GM10266 (cell line): Measurements from ENCODE around the gene ZBTB12.
"Not testable (repeated sequence)": the region's sequence is repeated elsewhere in the genome, so short reads cannot be mapped to it uniquely, and the experiment has no call there.

Experiments
- DNase-seq: peaks from one replicate; pipeline ENCODE4 v3.0.0; 2012; ENCODE audit errors: extremely low spot score
- TF ChIP-seq, protein P1 (sequence below): IDR thresholded peaks from 2 replicates; pipeline ENCODE4 v1.5.1; 2012; ENCODE audit warnings: mild to moderate bottlenecking, low read depth; ENCODE audit not compliant: control insufficient read depth, insufficient read depth; ENCODE audit errors: missing control alignments

Gene ZBTB12

DNA sequence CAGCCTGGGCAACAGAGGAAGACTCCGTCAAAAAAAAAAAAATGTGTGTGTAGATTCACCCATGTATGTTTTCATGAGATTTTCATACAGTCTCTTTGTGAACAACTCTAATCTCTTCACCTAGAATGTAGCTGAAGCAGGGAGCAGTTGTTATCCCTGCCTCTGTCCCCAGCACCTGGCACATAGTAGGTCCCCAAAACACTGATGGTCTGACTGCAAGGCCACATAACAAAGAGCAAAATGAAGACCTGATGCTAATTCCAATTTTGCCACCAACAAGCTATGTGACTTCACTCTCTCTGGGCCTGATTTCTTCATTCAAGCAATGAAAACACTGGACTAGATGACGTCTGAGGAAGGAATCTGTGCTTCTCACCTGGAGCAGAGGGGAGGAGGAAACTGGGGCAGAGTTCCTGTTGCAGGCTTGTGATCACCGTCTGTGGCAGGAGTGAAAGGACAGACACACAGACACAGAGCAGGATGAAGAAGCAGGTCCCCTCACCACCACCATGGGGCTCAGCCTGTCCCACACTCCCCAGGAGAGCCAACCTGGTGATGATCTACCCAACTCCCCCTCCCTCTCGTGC lies 27.7 kb downstream of the ZBTB12 start:
- no peak for DNase-seq
- TF ChIP-seq, protein P1, sequence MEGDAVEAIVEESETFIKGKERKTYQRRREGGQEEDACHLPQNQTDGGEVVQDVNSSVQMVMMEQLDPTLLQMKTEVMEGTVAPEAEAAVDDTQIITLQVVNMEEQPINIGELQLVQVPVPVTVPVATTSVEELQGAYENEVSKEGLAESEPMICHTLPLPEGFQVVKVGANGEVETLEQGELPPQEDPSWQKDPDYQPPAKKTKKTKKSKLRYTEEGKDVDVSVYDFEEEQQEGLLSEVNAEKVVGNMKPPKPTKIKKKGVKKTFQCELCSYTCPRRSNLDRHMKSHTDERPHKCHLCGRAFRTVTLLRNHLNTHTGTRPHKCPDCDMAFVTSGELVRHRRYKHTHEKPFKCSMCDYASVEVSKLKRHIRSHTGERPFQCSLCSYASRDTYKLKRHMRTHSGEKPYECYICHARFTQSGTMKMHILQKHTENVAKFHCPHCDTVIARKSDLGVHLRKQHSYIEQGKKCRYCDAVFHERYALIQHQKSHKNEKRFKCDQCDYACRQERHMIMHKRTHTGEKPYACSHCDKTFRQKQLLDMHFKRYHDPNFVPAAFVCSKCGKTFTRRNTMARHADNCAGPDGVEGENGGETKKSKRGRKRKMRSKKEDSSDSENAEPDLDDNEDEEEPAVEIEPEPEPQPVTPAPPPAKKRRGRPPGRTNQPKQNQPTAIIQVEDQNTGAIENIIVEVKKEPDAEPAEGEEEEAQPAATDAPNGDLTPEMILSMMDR, result no peak

DNA sequence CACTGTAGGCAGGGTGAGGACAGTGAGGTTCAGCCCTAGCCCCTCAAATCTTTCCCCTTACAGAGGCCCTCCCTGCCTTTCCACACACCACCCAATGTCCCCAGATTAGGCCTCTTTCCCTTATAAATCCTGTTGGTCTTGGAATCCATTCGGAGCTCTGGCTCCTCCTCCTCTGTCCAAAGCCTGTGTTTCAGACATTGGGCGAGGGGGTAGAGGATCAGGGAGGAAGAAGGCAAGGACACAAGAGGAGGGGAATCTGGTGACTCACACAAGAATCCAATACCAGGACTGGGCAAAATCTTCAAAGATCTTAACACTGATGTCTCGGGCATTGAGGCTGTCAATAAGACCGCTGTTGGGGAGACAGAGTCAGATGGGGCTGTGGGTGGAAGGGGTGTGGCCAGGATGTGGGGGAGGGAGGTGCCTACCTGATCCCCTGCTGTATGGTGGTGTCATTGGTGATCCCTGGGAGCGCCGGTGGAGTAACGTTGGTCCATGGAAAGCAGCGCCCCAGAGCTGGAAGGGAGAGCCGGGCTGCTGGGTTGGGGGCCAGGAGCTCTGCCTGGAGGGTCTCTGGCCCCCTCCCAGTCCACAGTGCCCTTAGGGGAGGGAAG lies 30.7 kb downstream of the ZBTB12 start:
- TF ChIP-seq, protein P1, result no peak
- DNase-seq, result no peak

DNA sequence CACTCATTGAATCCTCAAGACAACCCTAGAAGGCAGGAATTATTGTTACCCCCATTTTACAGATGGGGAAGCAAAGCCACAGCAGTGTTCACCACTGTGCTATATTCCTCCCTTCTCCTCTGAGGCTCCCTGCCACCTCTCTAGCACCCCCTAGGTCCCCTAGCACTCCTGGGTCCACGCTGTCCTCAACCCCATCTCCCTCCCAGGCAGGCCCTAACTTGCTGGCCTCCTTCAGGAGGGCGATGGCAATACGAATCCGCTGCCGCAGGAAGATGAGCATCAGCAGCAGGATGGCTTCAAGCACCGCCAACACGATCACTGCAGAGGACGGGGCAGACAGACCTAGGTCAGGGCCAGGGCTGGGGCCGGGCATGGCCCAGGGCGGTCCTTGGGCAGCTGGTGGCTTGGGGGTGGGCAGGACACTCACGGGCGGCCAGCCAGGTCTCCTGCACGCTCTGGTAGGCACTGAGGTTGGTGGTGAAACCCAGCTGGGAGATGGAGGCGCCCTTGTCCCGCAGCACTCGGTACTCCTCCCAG lies 31.4 kb downstream of the ZBTB12 start:
- TF ChIP-seq, protein P1, result no peak
- DNase-seq, result no peak

DNA sequence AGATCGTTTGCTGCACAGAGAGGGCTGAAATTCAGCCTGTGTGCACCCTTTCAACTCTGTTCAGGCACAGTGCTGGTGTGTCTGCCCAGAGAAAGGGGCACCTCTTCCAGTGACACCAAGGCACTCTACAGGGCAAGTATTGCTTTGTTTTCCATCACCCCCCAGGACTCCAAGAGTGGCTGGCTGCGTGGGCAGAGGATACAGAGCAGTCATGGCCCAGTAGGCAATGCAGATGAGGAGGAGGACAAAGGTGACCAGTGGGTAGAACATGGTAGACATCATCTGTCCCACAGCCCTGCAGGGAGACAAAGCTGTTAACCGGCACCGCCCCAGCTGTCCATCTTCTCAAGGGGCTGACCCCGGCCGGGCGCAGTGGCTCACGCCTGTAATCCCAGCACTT lies 32.5 kb downstream of the ZBTB12 start:
- no peak for DNase-seq
- TF ChIP-seq, protein P1, result no peak

DNA sequence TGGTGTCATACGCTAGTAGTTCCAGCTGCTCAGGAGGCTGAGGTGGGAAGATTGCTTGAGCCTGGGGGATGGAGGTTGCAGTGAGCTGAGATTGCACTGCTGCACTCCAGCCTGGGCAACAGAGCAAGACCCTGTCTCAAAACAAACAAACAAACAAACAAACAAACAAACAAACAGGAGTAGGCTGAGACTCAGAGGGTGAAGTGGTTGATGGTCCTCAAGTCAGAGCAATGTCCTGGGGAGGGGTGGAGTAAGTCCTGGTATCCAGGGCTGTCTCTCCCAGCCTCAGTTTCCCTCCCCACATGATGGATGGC lies 33.3 kb downstream of the ZBTB12 start:
- not testable (repeated sequence) for DNase-seq

DNA sequence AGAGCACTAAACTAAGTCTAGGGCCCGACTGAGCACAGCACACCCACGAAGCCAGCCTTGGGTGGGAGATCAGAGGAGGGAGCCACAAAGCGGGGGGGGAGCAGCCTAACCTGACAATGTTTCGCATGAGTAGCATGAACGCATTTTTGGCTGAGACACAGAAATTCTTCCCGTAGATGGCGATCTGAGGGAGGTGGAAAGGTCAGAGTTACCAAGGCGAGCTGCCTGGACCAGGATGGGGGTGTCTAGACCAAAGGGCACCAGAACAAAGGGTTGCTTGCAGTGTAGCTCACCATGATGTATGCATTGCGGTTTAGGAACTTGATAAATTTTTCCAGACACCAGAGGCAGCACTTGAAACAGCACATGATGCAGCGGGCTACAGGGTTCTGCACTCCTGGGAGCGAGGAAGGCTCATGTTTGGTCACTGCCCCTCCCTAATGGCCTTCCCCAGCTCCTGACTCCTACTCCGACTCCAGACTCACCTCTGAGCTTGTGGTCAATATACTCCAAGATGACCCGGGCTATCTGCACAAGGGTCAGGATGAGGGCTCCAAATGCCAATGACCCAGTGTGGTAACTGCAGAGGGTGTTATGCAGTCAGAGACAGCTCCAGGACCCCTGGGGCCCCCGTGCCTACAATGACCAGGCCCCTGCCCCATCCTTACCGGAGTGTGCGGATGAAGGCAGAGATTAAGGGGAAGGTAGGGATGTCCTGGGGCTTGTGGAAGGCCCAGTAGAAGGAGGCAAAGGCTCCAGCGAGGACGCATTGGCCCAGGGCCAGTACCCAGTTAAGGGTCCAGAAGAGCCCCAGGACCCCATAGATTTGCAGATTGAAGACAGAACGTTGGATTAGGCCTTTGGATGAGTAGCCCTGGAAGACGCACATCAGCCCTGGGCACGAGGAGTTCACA lies 36.4 kb downstream of the ZBTB12 start:
- TF ChIP-seq, protein P1, result no peak

DNA sequence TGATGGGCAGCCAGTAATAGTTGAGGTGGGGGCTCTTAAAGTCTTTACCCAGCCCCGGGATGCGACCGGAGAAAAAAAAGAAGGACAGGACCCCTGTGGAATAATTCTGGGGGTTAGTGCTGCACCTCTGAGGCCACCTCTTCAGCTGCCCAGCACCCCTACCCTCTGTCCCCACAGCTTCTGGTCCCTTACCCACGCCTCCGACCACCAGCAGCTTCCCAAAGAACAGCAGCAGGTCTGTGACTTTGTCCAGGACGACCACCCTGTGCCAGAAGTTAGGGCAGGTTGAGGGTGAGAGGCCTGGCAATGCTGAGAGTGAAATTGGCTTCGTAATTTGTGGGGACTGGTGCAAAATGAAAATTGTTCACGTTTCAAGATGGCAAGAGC lies 37.1 kb downstream of the ZBTB12 start:
- DNase-seq, result no peak
- TF ChIP-seq, protein P1, result no peak

More for the DNA sequence above, 36.4 kb downstream of the ZBTB12 start:
- no peak for DNase-seq

DNA sequence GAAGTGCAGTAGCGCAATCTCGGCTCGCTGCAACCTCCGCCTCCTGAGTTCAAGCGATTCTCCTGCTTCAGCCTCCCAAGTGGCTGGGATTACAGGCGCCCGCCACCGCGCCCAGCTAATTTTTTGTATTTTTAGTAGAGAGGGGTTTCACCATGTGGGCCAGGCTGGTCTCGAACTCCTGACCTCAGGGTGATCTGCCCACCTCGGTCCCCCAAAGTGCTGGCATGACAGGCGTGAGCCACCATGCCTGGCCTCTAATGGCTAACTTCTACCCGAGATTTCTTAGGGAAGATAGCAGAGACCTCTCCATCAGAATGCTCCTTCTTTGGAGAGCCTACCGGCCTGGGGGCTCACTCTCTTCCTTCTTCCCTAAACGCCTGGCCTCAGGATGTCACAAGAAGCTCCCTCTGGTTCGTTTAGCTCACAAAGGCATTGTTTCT lies 37.7 kb downstream of the ZBTB12 start:
- DNase-seq, result not testable (repeated sequence)
